Choroid plexus epithelial cell (primary cell): ENCODE results near the gene DDIT4L.

Experiments used
- DNase-seq: peaks from one replicate; pipeline ENCODE4 v3.0.0-alpha.2; 2010; ENCODE audit warnings: low read depth
- H3K4me3 ChIP-seq: 2 replicates; pipeline ENCODE4 v1.5.1; 2011; ENCODE audit warnings: low read depth, mild to moderate bottlenecking, control low read depth, low read length, moderate library complexity
- TF ChIP-seq, protein P1 (sequence below): conservative IDR thresholded peaks from 2 replicates; pipeline ENCODE4 v1.5.1; 2011; ENCODE audit warnings: low read depth, mild to moderate bottlenecking, control low read depth, inconsistent platforms, low read length, moderate library complexity

The DDIT4L gene

DNA sequence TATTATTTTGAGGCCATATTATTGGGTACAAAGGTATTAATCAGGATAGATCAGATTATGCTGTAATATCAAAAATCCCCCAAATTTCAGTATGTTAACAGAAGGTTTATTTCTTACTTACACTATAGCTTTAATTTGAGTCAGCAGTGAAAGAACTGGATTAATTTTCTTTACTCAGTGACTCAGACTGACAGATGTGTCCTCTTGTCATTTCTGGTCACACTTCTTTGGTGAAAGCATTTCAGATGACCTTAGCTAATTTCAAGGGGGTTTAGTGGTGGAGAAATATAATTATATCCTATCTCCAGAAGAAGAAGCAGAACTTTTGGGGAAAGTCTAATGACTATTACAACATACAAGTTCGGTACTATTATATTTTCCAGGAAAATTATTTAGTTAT is 12.4 kb downstream of the DDIT4L start:
- no peak overlapping the region for H3K4me3 ChIP-seq
- no peak for DNase-seq
- TF ChIP-seq, protein P1, sequence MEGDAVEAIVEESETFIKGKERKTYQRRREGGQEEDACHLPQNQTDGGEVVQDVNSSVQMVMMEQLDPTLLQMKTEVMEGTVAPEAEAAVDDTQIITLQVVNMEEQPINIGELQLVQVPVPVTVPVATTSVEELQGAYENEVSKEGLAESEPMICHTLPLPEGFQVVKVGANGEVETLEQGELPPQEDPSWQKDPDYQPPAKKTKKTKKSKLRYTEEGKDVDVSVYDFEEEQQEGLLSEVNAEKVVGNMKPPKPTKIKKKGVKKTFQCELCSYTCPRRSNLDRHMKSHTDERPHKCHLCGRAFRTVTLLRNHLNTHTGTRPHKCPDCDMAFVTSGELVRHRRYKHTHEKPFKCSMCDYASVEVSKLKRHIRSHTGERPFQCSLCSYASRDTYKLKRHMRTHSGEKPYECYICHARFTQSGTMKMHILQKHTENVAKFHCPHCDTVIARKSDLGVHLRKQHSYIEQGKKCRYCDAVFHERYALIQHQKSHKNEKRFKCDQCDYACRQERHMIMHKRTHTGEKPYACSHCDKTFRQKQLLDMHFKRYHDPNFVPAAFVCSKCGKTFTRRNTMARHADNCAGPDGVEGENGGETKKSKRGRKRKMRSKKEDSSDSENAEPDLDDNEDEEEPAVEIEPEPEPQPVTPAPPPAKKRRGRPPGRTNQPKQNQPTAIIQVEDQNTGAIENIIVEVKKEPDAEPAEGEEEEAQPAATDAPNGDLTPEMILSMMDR, result no peak

DNA sequence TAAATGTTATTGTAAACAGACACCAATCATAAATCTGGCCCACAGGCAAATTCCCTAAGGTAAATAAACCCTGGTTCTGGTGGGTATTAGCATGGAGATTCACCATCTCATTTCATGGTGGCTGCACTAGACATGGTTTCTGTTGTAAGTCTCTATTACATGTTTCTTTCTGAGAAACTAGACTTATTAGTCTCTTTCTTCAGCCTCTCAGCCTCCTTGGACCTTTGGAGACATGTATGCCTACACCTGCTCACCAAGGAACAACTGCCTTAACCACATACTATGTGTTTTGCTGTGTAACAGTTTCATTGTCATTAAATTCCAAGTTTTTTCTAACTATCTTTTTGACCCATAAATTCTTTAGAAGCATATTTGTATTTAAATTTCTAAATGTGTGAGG is 13.1 kb downstream of the DDIT4L start:
- H3K4me3 ChIP-seq, result no peak overlapping the region
- DNase-seq, result no peak
- TF ChIP-seq, protein P1, result no peak

DNA sequence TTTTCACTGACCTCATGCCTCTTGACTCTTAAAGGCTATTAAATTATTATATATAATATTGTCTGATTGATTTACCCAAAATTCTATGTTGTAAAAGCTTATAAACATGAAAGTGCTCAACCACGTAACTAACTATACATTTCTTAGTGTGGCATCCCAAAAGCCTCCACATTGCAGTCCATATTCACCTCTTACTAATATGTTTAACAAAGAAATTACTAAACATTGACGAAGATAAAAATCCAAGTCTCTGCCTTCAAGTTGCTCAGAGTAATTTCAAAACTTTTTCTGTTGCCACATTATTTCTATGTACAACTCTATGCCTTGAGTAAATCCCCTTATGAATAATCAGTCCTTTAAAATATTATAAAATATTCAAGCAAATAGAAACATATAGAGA is 14.4 kb downstream of the DDIT4L start:
- DNase-seq, result no peak
- H3K4me3 ChIP-seq, result no peak overlapping the region
- TF ChIP-seq, protein P1, result no peak

DNA sequence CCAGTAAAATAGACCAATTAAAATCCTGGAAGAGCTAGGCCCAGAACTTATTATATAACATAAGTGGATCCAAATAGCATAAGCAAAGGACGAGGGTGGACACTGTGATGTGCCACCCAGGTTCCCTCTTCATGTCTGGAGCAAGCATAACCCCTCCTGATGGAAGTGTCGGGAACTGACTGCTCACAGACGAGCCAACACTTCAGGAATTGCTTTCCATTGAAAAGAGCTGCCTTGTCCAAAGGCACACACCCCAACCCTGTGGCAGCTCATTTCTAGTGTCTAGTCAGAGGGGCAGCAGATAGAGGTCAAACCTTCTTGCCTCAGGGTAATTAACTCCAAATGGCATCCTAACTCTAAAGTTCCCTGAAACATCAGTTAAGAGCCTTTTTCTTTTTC is 15.3 kb downstream of the DDIT4L start:
- TF ChIP-seq, protein P1, result no peak
- DNase-seq, result no peak
- H3K4me3 ChIP-seq, result no peak overlapping the region

DNA sequence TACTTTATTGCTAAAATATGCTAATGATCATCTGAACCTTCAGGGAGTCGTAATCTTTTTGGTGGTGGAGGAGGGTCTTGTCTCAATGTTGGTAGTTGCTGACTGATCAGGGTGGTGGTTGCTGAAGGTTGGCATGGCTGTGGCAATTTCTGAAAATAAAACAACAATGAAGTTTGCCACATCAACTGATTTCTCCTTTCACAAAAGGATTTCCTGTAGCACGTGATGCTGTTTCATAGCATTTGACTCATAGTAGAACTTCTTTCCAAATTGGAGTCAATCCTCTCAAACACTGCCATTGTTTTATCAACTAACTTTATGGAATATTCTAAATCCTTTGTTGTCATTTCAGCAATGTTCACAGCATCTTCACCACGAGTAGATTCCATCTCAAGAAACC is 19.3 kb downstream of the DDIT4L start:
- no peak for DNase-seq
- TF ChIP-seq, protein P1, result no peak
- no peak overlapping the region for H3K4me3 ChIP-seq

DNA sequence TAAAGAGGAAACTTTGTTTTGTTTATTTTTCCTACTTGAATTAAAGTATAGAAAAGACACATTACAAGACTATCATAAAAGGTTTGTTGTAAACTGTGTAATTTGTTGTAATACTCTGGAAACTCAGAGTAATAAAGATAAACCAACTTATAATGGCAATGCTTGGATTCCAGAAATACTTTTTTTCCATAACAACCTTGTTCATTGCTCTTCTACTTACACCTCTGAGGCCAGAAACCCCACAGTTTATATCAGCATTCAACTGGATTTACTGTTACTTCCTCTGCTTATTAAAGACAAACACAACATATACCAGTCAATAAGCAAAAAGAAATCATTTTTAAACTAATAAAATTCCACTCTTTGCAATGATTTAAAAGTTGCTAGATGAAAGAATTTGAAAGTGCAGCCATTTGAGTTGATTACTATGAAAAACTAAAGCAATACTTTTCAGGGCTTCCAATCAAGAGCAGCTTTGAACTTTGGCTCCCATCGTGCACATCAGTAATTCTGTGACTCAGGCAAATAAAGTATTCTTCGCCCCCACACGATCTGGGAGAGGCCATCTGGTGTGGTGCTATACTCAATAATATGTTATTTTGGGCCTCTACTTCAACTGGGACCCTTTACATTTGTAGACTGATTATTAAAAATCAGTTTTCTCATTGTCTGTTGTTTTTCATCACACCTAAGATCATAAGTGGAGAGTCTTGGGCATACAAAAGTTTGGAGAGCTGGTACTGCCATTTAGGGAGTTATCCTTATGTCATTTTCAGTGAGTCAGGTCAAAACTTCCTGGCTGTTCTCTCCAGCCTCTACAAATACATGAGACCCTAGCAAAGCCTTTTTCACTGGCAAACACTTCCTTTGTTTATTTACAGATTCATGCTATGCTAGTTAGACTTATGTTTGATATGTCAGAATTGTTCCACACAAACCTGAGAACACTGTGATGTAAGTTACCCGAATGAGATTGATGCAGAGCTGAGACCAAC is 20.5 kb downstream of the DDIT4L start:
- DNase-seq, result no peak
- TF ChIP-seq, protein P1, result no peak
- H3K4me3 ChIP-seq, result no peak overlapping the region

DNA sequence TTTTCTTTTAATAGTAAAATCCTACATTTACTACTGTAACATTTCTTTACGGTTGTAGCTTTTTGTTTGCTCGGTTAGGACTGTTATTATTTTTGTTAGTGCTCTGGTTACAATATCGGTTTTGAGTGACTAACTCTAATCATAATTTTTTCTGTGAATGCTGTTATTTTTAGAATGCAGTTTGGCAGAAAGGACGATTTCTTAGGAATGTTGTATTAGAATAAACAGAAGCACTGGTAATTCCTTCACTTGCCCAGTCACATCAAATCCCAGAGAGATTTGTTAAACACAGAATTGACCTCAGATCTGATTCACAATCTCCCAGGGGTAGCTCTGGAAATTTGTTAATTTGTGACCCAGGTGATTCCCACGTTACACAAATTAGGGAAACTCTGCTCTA is 21.7 kb downstream of the DDIT4L start:
- TF ChIP-seq, protein P1, result no peak
- DNase-seq, result peak; percentile 64
- no peak overlapping the region for H3K4me3 ChIP-seq
